ENCODE results near the gene CAVIN3. TPM values are rescaled to one million over a fixed set of nuclear protein-coding genes. Genes with fewer than 3 reads are reported as not detected.

CAVIN3 gene
- total and polyA plus RNA-seq, 9 of the 15 experiments (the other 6 are each of a cell fraction or from before 2014, with no cell fraction given) = 0.13 TPM; not detected in 8

DNA sequence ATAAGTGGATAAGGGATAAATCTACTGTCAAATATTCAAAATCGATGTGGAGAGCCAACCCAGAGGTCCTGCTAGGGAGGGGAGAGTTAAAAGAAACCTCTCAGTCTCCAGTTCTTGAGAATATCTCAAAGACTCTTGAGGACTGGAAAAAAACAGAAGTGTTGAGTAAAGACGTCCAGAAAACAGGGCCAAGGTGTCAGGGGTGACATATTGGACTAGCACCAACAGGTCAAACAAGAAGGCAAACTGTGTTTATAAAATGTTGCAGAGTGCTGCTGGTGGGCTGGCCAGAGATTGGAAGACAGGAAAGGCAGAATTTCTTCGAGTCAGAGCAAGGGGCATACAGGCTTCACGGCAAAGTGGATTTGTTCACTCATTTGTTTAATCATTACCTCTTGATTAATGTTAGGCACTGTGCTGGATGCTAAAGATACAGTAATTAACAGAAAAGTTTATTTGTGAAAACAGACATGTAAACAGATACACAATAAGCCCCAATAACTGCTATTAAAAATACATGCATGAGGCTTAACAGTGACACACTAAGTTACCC is 36.3 kb upstream of the CAVIN3 start:
- WGBS (ENCODE audit: insufficient coverage, low coverage, missing lambda C conversion rate) = 6% methylated on average over 4 of the region's 4 CpGs
- DNase-seq (ENCODE audit: extremely low read depth in 1 of 4, low spot score in 3 of 4) (no peak), ATAC-seq (no peak), FAIRE-seq (no peak)
- Histone ChIP-seq H3K4me1 (replicated peaks in 1 of 2; ENCODE audit: control insufficient read depth in 2 of 2, insufficient read depth in 2 of 2, low read length in 2 of 2) (peaks cover 0 to 5% of the 10 kb centered on the region in 2 experiments; a peak in 2 of 5 replicates), H3K4me3 (no peak overlapping the region), H3K27me3 (ENCODE audit: control insufficient read depth in 2 of 2, insufficient read depth in 2 of 2, low read length in 2 of 2) (peaks cover 0 to 5% of the 10 kb centered on the region in 2 experiments; a peak in 3 of 5 replicates), H2AFZ (ENCODE audit: low read depth, low read length) (peak overlapping the region; percentile 69), H3K27ac (ENCODE audit: extremely low read depth, low read depth, low read length) (no peak overlapping the region), H3K9me1 (ENCODE audit: control insufficient read depth, insufficient read depth, low read length) (no peaks in the 10 kb centered on the region), H3K9ac (ENCODE audit: insufficient read depth in 1 of 2, low read depth in 2 of 2, low read length in 2 of 2) (no peak overlapping the region), H3K9me3 (replicated peaks; ENCODE audit: control insufficient read depth, insufficient read depth, low read depth, low read length) (no peaks in the 10 kb centered on the region), H3K79me2 (ENCODE audit: control insufficient read depth, insufficient read depth, low read length) (no peaks in the 10 kb centered on the region), H3K36me3 (ENCODE audit: control insufficient read depth, insufficient read depth, low read length) (no peaks in the 10 kb centered on the region), H4K20me1 (replicated peaks; ENCODE audit: control insufficient read depth, insufficient read depth, low read length) (0 out of 2 replicates have a peak, but pooled peaks cover 3% of the 10 kb centered on the region), H3K4me2 (ENCODE audit: insufficient read depth, low read length) (no peak overlapping the region)
- POLR2A ChIA-PET = interaction anchor here (0.6 kb wide), 1 partner anchor 851 kb away, joined by 3 read pairs; no protein-coding TSS in a partner anchor
- in situ Hi-C loops (cut with MboI) (no loop called here), intact Hi-C loops (cut with micrococcal nuclease) (no loop called here)
- TF ChIP-seq SAFB2 (IDR thresholded peaks at IDR 0.05; ENCODE audit: borderline replicate concordance, low read depth, low read length, severe bottlenecking) = no peak
- no peak for TF ChIP-seq POLR3A (IDR thresholded peaks at IDR 0.05; ENCODE audit: borderline replicate concordance, extremely low read depth, insufficient read depth, insufficient read length)
- TF ChIP-seq, protein P1, sequence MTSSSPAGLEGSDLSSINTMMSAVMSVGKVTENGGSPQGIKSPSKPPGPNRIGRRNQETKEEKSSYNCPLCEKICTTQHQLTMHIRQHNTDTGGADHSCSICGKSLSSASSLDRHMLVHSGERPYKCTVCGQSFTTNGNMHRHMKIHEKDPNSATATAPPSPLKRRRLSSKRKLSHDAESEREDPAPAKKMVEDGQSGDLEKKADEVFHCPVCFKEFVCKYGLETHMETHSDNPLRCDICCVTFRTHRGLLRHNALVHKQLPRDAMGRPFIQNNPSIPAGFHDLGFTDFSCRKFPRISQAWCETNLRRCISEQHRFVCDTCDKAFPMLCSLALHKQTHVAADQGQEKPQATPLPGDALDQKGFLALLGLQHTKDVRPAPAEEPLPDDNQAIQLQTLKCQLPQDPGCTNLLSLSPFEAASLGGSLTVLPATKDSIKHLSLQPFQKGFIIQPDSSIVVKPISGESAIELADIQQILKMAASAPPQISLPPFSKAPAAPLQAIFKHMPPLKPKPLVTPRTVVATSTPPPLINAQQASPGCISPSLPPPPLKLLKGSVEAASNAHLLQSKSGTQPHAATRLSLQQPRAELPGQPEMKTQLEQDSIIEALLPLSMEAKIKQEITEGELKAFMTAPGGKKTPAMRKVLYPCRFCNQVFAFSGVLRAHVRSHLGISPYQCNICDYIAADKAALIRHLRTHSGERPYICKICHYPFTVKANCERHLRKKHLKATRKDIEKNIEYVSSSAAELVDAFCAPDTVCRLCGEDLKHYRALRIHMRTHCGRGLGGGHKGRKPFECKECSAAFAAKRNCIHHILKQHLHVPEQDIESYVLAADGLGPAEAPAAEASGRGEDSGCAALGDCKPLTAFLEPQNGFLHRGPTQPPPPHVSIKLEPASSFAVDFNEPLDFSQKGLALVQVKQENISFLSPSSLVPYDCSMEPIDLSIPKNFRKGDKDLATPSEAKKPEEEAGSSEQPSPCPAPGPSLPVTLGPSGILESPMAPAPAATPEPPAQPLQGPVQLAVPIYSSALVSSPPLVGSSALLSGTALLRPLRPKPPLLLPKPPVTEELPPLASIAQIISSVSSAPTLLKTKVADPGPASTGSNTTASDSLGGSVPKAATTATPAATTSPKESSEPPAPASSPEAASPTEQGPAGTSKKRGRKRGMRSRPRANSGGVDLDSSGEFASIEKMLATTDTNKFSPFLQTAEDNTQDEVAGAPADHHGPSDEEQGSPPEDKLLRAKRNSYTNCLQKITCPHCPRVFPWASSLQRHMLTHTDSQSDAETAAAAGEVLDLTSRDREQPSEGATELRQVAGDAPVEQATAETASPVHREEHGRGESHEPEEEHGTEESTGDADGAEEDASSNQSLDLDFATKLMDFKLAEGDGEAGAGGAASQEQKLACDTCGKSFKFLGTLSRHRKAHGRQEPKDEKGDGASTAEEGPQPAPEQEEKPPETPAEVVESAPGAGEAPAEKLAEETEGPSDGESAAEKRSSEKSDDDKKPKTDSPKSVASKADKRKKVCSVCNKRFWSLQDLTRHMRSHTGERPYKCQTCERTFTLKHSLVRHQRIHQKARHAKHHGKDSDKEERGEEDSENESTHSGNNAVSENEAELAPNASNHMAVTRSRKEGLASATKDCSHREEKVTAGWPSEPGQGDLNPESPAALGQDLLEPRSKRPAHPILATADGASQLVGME (CRISPR knock-in tag; IDR thresholded peaks at IDR 0.05) = no peak
- TF ChIP-seq CREBBP (IDR thresholded peaks at IDR 0.05; ENCODE audit: low read depth, low read length) = no peak
- TF ChIP-seq SRSF7 (optimal IDR thresholded peaks at IDR 0.05; ENCODE audit: low read depth, low read length) = no peak
- CTCF ChIA-PET (ENCODE audit: low intra/inter-chr PET ratio) = no interaction called here
- BruUV-seq (replicated peaks) = no TSS peak

Data from K562 (cell line).